Upper lobe of left lung (tissue), 6 donors: ENCODE results near the gene CALB2. TPM values are rescaled to one million over a fixed set of nuclear protein-coding genes. Genes with fewer than 3 reads are reported as not detected.

ENCODE experiments used
- ATAC-seq, 2 donors: fragments of 200-7000 bp; cut with Tn5 transposase; one replicate each; pipeline ENCODE4 v1.9.1; 2022; ENCODE audit warnings: mild to moderate bottlenecking in 2 of 2, moderate library complexity in 2 of 2; ENCODE audit not compliant: low FRiP score in 2 of 2
- DNase-seq, 2 donors: peaks; one replicate each; pipeline ENCODE4 v3.0.0-alpha.2; 2019 to 2020
- H3K27ac ChIP-seq, 4 donors: fragments of 200-600 bp; sonication (generic); one replicate each; pipeline ENCODE4 v1.5.1; 2016 to 2019
- H3K27me3 ChIP-seq, 4 donors: fragments of 200-600 bp; sonication (generic); one replicate each; pipeline ENCODE4 v1.5.1; 2017 to 2019
- H3K36me3 ChIP-seq, 4 donors: fragments of 200-600 bp; sonication (generic); one replicate each; pipeline ENCODE4 v1.5.1; 2016 to 2019
- H3K4me1 ChIP-seq, 4 donors: fragments of 200-600 bp; sonication (generic); one replicate each; pipeline ENCODE4 v1.5.1; 2018 to 2019
- H3K4me3 ChIP-seq, 4 donors: fragments of 200-600 bp; sonication (generic); one replicate each; pipeline ENCODE4 v1.5.1; 2017 to 2019; ENCODE audit warnings: mild to moderate bottlenecking in 2 of 4, moderate library complexity in 1 of 4
- H3K9me3 ChIP-seq, 4 donors: fragments of 200-600 bp; sonication (generic); one replicate each; pipeline ENCODE4 v1.5.1; 2018 to 2019
- CTCF ChIP-seq, 6 experiments: fragments of 450-650 bp in 4 of 6; fragments of 200-600 bp in 2 of 6; sonication (generic) in 2 of 6; IDR thresholded peaks; one replicate each; pipeline ENCODE4 v1.5.1; 2016 to 2019; ENCODE audit warnings: antibody characterized with exemption in 6 of 6
- EP300 ChIP-seq, 4 donors: sonication (generic); formaldehyde crosslinking; IDR thresholded peaks; one replicate each; pipeline ENCODE4 v1.5.1; 2017; ENCODE audit warnings: antibody characterized with exemption in 4 of 4, control low read depth in 2 of 4
- POLR2A ChIP-seq, 4 donors: fragments of 450-650 bp; IDR thresholded peaks; one replicate each; pipeline ENCODE4 v1.5.1; 2016 to 2017; ENCODE audit warnings: antibody characterized with exemption in 4 of 4, mild to moderate bottlenecking in 2 of 4
- POLR2AphosphoS5 ChIP-seq, 2 donors: sonication (generic); formaldehyde crosslinking; IDR thresholded peaks; one replicate each; pipeline ENCODE4 v1.5.1; 2017; ENCODE audit warnings: antibody characterized with exemption in 2 of 2
- WGBS, 2 donors: methylation state at CpG; one replicate each; pipeline ENCODE4 v1.1.5; 2017 to 2018; 5-methylcytosine and 5-hydroxymethylcytosine counted together
- total RNA-seq, 6 donors: library from RNA; depleted of rRNA in 4 of 6; stranded (reverse); fragments of >200 nt in 4 of 6; gene quantifications; one replicate each; pipeline versions ENCODE4 v1.1.0 to v1.2.1, GENCODE V29; 2016 to 2021
- donor health status: DM: no; HTN: no; CAD: no; lungs with moderate emphysema.
- donor health status: DM: no; HTN: yes; CAD: no; lungs with severe emphysema.

Gene CALB2
- total RNA-seq, 6 donors from 2014 or later, result 1.0 to 3.3 (median 2.3) TPM; not detected in 2

- no peak overlapping the region for H3K4me3 ChIP-seq
- WGBS, 2 donors, result 56 to 61% methylated on average over 4 of the region's 4 CpGs
- peaks cover 0 to 9% (median 0%) of the 10 kb centered on the region in 4 donors for H3K4me1 ChIP-seq
- DNase-seq, result no peak
- H3K9me3 ChIP-seq, result peaks cover 0 to 3% (median 0%) of the 10 kb centered on the region in 4 donors
- H3K36me3 ChIP-seq, result no peaks in the 10 kb centered on the region
- ATAC-seq, result no peak
- peaks cover 0 to 7% (median 3%) of the 10 kb centered on the region in 4 donors for H3K27me3 ChIP-seq
- TF ChIP-seq POLR2A (IDR thresholded peaks at IDR 0.05) (no peak), CTCF (IDR thresholded peaks at IDR 0.05) (peak in 3 of 6 experiments; percentile 12 to 32 (median 29))
- no peak overlapping the region for H3K27ac ChIP-seq
These were observed 63.4 kb downstream of the CALB2 start for GRCh38 chr16:71421911-71422310.

GRCh38 chr16:71423016-71423415, 64.5 kb downstream of the CALB2 start:
- ATAC-seq, result no peak
- Histone ChIP-seq H3K27me3 (peaks cover 0 to 7% (median 3%) of the 10 kb centered on the region in 4 donors), H3K4me1 (peaks cover 0 to 9% (median 0%) of the 10 kb centered on the region in 4 donors), H3K4me3 (no peak overlapping the region), H3K27ac (no peak overlapping the region), H3K36me3 (no peaks in the 10 kb centered on the region), H3K9me3 (no peaks in the 10 kb centered on the region)
- TF ChIP-seq POLR2A (IDR thresholded peaks at IDR 0.05) (no peak), CTCF (IDR thresholded peaks at IDR 0.05) (no peak), POLR2AphosphoS5 (IDR thresholded peaks at IDR 0.05) (no peak), EP300 (IDR thresholded peaks at IDR 0.05) (no peak)
- no peak for DNase-seq
- 80 to 93% methylated on average over 2 of the region's 2 CpGs for WGBS, 2 donors

- H3K27me3 ChIP-seq, result peaks cover 0 to 7% (median 3%) of the 10 kb centered on the region in 4 donors
- ATAC-seq (no peak), DNase-seq (no peak)
These were observed 65.3 kb downstream of the CALB2 start for GRCh38 chr16:71423865-71424264.

GRCh38 chr16:71424626-71425025, 66.1 kb downstream of the CALB2 start:
- H3K36me3 ChIP-seq, result no peaks in the 10 kb centered on the region
- 65 to 71% methylated on average over 4 to 6 of the region's 6 CpGs for WGBS, 2 donors
- TF ChIP-seq POLR2A (IDR thresholded peaks at IDR 0.05) (no peak), CTCF (IDR thresholded peaks at IDR 0.05) (no peak)
- H3K27ac ChIP-seq, result no peak overlapping the region
- H3K27me3 ChIP-seq, result peaks cover 0 to 7% (median 3%) of the 10 kb centered on the region in 4 donors
- H3K4me3 ChIP-seq, result no peak overlapping the region
- no peaks in the 10 kb centered on the region for H3K9me3 ChIP-seq
- H3K4me1 ChIP-seq, result peaks cover 0 to 9% (median 0%) of the 10 kb centered on the region in 4 donors
- no peak for ATAC-seq
- no peak for DNase-seq

More at GRCh38 chr16:71423865-71424264, 65.3 kb downstream of the CALB2 start:
- H3K9me3 ChIP-seq, result no peaks in the 10 kb centered on the region
- no peak overlapping the region for H3K4me3 ChIP-seq
- H3K27ac ChIP-seq, result no peak overlapping the region
- H3K4me1 ChIP-seq, result peaks cover 0 to 9% (median 0%) of the 10 kb centered on the region in 4 donors
- TF ChIP-seq POLR2A (IDR thresholded peaks at IDR 0.05) (no peak), CTCF (IDR thresholded peaks at IDR 0.05) (no peak), POLR2AphosphoS5 (IDR thresholded peaks at IDR 0.05) (no peak), EP300 (IDR thresholded peaks at IDR 0.05) (no peak)
- H3K36me3 ChIP-seq, result no peaks in the 10 kb centered on the region
- 76 to 78% methylated on average over 7 of the region's 7 CpGs for WGBS, 2 donors

GRCh38 chr16:71425746-71426068, 67.2 kb downstream of the CALB2 start:
- H3K27me3 ChIP-seq, result peaks cover 0 to 7% (median 3%) of the 10 kb centered on the region in 4 donors
- TF ChIP-seq POLR2AphosphoS5 (IDR thresholded peaks at IDR 0.05) (no peak), EP300 (IDR thresholded peaks at IDR 0.05) (no peak), CTCF (IDR thresholded peaks at IDR 0.05) (no peak)
- H3K9me3 ChIP-seq, result no peaks in the 10 kb centered on the region
- WGBS, 2 donors, result 13 to 19% methylated on average over 16 of the region's 18 CpGs
- peaks cover 0 to 9% (median 0%) of the 10 kb centered on the region in 4 donors for H3K4me1 ChIP-seq
- DNase-seq (no peak), ATAC-seq (peak in 1 of 2 donors; percentile 7)
- H3K27ac ChIP-seq, result no peak overlapping the region
- H3K36me3 ChIP-seq, result no peaks in the 10 kb centered on the region
- H3K4me3 ChIP-seq, result peak overlapping the region in 1 of 4 donors; percentile 36
